Glomerular visceral epithelial cell (primary cell): Measurements from ENCODE around the gene SECTM1.
A peak's percentile ranks its signal among the peaks of the same experiment; 100 is the strongest.

Experiments used
- DNase-seq: peaks from one replicate; pipeline ENCODE4 v3.0.0-alpha.2; 2016; ENCODE audit errors: extremely low spot score

SECTM1 gene

DNA sequence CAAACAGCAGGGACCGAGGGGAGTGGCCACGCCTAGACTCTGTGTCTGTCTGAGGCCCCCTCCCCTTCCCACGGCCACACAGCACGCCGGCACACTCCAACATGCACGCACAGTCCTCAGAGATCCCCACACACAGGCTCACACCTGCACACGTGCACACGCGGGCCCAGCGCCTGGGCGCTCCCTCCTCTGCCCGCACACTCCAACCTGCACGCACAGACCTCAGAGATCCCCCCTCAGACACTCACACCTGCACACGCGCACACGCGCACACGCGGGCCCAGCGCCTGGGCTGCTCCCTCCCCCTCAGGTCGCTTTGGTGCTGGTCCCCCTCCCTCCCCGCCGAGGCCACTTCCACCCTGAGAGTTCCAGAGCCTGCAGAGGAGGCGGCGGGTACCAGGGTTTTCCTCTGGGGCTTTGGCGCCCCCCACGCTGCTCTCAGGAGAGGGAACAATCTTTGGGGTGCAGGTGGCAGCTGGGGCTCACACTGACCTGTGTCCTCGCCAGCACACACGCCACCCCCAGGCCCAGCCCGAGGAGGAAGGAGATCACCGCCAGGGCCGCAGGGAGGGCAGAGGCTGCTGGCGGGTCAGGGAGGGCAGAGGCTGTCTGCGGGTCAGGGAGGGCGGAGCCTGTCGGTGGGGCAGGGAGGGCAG, 17.7 kb downstream of the SECTM1 start:
- no peak for DNase-seq

DNA sequence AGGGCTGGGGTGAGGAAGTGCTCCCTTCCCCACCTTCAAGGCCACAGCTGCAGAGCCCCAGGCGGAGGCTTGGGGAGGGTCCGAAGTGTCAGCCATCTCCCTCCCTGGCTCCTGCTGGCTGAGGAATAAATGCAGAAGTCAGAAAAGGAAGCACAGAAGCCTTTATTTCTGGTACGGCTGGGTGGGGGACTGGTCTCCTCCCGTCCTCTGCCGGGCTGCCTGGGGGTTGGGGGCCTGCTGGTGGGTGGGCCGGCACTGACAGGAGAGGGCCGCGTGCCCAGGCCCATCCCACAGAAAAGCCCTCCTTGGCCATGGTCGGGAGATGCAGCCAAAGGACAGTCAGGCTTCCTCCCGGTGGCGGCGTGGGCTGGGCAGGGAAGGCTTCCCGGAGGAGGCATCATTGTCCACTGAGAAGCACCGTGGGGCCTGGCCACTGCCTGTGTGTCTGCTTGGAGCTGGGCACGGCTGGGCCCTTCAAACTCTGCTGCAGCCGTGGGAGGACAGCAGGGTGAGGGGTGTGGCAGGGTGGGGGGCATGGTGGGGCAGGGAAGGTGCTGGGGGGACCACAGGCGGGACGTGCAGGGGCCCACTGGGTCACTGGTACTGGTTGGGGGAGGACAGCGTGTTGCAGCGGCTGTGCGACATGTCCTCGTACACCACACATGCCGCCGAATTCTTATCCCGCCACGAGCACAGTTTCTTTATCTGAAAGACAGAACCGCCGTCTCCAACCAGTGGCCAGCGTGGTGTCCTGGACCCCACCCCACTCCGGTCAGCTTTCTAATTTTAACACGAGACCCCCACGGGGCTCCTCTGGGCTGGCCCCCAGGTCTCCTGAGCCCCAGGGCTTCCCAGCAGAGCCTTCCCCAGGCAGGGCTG, 18.6 kb downstream of the SECTM1 start:
- no peak for DNase-seq

DNA sequence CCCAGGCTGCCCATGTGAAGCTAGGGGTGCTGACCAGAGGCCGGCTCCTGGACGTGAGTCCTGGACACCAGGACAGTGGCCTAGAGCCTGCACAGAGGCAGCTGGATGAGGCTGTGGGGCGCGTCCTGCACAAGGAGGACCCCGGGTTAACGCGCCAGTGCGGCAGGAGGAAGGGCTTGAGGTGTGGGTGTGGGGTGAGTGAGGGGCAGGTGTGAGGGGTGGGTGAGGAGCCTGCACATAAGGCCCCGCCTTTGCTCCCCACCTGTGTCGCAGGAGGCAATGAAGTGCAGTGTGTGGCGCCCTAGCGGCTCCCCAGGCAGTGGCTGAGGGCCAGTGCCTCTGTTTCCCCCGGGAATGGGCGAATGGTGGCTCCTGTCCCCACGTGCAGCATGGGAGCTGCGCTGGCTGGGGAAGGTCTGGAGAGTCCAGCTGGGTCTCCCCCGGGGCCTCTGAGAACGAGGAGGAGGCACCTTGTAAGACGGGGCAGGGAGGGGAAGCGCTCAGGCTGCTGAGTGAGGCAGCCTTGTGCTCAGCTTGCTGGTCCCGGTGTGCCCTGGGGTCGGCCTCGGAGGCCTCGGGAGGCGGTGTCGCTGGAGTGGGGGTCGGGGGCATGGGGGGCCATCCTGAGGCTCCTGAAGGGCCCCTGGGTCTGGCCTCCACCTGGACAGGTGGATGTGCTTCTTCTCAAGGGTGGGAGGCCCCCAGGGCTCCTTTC, 19.4 kb downstream of the SECTM1 start:
- DNase-seq, result no peak

DNA sequence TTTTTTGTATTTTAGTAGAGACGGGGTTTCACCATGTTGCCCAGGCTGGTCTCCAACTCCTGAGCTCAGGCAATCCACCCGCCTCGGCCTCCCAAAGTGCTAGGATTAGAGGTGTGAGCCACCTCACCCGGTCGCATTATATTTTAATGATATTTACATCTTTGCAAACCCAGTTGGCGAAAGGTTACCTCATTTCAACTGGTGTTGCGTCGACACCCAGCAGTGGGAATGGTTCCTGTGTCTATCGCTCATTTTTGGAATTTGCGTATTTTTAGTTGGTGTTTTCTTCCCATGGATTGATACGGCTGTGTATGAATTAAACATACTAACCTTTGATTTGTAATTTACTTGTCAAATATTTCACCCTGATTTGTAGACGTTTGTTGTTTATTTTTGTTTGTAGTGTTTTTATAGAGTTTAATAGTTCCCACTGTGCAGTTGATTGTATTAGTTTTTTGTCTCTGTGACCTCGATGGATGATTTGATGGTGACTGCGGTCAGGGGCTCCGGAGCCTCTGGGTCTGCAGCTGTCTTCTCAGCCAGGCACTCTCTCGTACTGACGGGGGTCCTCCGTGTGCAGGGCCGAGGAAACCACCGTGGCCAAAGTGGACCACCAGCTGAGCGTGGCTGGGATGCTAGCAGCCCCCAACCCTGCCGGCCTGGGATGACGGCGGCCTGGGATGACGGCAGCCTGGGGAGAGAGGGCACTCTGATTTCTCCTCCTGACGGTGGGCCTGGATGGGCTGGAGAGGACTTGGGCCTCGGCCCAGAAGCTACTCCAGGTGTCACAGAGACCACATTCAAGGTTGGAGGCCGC, 20.2 kb downstream of the SECTM1 start:
- no peak for DNase-seq

DNA sequence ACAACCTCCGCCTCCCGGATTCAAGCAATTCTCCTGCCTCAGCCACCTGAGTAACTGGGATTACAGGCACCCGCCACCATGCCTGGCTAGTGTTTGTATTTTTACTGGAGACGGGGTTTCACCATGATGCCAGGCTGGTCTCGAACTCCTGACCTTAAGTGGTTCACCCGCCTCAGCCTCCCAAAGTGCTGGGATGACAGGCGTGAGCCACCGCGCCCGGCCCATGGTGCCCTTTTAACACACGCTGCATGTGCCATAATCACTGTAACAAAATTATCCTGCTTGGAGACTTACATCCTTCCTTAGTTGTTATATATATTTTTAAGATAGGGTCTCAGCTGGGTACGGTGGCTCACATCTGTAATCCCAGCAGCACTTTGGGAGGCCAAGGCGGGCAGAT, 21.6 kb downstream of the SECTM1 start:
- no peak for DNase-seq

DNA sequence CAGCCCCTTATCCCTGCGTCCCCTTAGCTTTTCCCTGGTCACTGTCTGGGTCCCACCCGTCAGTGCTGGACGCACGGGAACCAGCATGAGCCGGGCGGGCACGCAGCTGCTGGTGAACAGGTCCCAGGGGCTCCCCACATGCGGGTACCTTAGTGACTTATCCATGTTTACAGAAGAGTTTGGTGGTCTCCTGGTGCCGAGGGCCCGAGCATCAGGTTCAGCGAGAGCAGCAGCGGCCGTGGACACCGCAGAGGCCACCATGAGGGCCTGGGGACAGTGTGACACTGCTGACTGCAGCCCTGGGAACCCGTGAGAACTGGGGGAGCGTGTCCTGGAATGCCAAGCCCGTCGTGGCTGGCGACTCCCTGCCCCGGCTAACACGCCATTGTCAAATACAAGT, 22.7 kb downstream of the SECTM1 start:
- DNase-seq, result no peak

DNA sequence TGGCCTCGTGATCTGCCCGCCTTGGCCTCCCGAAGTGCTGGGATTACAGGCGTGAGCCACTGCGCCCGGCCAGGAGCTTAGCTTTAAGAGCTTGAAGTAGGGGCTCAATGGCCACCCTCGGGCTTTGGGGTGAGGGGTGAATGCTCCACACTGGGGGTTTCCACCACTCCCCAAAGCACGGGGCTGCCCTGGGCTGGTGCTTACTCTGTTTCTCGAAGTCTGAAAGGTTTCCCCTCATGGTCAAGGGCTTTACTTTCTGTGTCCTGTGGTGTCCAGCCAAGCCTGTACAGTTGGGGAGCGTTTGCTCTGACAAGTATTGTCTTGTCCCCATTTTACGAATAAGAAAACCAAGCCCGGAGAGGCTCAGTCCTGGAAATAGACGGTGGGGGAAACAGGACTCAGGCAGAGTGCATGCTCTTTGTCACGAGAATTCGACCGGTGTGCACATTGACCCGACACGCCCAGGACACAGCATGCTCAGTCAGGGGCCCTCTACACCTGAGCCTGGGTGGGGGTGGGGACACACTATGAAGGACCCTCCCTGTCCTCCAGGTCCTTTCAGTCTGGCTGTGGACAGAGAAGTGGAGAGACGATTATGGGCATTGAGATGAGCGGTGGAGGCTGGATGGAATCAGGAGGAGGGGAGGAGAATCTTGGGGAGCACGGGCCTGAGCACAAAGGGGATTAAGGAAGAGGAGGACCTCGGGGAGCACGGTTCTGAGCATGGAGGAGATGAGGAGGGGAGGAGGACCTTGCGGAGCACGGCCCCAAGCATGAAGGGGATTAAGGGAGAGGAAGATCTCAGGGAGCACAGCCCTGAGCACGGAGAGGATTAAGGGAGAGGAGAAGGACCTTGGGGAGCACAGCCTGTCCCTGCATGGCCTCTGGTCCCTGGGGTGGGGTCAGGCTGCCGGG, 23.7 kb downstream of the SECTM1 start:
- DNase-seq, result no peak

DNA sequence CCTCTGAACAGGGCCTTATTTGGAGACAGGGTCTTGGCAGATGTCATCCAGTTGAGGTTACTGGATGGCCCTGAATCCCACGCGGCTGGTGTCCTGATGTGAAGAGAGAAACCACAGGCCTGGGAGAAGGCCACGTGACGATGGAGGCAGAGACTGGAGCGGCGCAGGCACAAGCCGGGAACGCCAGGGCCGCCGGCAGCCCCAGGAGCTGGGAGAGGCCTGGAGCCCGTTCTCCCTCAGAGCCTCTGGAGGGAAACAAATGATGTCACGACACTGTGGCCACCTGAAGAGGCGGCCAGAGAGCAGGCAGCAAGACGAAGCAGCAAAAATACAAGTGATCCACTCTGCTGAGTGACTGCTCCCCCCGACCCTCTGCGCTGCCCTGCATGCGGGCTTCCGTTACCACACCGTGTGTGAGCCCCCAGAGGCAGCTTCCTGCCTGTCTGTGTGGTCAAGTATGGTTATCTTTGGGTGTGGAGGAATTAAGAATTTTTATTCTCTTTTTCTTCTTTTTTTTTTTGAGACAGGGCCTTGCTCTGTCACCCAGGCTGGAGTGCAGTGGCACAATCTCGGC, 27.8 kb downstream of the SECTM1 start:
- DNase-seq, result no peak

DNA sequence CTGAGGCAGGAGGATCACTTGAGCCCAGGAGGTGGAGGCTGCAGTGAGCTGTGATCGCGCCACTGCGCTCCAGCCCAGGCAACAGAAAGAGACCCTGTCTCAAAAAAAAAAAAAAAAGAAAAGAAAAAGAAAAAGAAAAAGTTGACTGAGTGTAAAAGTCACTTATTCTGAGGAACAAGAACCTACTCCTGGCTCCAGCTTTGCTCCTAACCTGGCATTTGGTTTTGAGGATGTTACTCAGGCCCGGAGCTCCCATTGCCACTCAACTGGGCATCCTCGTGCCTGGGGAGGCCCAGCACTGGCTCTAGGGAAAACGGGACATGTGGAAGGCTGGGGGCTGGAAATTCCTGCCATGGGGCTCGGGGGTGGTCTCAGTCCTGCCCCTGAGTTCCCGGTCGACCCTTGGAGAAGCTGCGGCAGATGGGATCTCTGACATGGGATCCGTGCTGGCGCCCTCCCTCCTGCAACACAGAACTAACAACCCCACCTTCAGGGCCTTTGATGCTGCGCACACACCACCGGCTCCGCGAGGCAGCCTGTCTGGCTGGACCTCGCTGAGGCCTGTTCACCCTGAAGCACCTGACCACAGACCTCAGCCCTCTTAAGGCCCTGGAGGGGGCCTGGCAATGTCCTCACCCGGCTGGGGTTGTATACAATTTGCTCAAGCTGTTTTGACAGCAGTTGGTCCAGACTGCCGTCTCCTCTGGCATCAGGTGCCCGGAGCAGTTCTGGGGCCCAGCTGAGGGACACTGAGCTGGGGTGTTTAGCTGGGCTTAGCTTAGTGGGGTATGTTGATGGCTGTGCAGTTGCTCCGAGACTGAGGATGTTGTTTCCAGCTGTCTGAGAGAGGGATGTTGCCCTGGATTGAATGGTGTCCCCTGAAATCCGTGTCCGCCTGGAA, 28.5 kb downstream of the SECTM1 start:
- no peak for DNase-seq

DNA sequence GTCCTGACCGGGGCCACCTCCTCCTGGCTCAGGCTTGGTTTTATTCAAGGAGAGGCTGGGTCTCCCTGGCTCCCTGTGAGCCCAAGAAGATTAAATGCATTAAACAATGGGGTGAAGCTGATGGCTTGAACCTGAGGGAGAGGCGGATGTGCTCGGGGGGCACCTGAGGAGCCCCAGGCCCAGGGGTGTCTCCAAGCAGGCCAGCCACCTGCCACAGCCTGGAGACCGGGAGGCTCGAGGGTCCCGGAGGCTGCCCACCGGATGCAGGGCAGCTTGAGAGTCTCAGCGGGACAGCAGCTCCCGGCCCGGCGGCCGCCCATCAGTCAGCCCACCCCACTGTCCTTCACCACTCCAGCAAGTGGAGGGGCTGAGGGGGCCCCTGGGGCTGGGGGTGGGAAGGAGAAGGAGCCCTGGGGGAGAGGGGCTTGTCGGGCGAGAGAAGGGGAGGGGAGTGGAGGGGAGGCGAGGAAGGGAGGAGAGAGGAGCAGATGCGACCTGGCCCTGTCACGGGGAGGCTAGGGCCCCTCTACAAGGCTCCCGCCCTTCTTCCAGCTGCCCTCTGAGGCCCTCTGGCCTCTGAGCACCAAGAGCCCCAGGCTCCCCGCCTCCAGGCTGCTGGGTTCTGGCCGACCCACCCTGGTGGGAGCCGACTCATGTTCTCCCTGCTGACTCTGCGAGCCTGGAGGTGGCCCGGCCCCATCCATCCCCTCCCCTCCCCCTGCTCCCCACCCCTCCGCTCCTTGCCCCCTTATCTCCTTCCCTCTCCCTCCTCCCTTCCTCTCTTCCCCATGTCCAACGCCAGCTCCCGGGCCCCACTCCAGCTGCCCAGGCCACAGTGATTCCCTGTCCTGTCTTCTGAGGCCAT, 29.4 kb downstream of the SECTM1 start:
- DNase-seq, result no peak

DNA sequence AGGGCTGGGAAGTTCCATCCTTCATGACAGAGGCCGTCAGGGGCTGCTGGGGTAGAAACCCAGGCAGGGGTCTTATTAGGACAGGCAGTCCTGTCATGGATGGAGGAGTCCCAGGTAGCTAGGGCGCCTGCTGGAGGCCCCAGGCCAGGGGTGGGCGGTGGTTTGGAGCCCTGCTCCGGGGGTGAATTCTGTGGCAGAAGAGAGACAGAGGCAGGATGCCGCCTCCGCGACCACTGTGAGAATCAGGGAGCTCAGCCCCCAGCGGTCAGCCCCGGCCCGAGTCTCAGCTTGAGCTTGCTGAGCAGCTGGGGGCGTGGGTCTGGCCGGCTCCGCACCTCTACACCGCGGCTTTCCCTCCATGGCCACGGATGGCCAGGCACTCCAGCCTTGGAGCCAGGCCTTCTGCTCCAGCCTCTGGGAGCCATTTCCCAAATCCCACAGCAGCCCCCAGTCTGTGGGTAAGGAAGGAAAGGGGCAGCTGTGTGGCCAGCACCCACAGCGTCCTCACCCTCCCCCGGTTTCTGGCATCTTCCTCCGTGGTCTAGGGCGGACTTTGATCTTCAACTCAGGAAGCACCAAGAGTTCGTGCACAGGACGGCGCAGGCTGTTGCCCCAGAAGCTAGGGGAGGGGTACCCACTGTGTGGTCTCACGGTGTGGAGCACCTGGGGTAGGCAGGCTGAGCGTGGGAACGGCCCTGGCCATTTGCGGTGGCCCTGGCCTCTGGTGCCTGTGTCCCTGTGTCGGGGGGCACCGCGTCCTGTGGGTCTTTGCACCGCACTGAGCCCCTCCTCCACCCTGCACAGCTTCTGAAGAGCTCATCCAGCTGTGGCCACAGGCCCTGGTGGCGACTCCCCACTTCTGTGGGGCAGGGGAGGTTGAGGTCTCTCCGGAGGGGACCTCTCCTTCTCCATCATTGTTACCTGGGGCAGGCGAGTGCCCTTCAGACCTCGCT, 30.3 kb downstream of the SECTM1 start:
- DNase-seq, result no peak

DNA sequence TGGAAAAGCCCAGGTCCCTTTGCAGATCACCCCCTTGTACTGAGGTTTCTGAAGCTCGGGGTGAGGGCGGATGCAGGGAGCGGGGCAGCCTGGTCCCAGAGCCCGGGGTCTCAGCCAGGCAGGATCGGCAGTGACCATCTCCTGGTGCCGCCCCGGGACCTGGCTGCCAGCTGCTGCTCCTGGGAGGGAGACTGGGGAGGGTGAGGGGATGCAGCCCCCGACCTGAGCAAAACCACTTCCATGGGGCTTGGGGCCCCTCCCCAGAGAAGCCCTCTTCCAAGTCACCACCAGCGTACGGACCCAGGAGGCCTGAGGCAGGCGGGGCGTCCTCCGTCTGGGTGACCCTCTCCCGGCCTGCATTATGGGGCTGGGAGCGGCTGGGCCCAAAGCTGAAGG, 31.0 kb downstream of the SECTM1 start:
- no peak for DNase-seq

DNA sequence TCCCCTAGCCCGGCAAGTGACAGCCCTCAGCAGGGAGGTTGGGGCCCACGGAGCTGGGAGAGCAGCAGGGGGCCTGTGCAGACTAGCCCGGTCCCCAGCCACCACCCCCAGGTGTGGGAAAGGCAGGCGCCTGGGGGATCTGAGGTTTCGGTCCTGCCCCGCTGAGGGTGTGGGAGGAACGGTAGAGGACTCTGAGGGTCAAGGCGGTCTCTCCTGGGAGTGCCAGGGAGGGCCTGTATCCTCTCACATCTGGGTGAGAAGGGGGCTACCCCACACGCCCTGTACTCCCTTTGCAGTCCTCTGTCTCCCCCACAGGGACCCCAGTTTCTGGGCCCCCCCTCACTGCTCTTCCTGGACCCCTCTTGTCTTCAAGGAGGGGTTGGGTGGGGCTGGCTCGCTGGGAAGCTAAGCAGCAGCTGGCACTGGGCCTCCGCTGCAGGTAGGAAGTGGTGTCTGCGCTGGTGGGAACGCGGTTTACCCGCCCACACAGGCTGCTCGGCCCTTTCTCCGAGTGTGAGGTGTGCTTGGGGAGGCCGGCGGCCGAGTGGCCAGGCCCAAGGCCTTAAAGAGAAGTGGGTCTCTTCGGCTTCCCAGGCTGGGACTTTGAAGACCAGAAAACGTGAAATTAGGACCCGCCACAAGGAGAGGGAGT, 31.5 kb downstream of the SECTM1 start:
- DNase-seq, result no peak

DNA sequence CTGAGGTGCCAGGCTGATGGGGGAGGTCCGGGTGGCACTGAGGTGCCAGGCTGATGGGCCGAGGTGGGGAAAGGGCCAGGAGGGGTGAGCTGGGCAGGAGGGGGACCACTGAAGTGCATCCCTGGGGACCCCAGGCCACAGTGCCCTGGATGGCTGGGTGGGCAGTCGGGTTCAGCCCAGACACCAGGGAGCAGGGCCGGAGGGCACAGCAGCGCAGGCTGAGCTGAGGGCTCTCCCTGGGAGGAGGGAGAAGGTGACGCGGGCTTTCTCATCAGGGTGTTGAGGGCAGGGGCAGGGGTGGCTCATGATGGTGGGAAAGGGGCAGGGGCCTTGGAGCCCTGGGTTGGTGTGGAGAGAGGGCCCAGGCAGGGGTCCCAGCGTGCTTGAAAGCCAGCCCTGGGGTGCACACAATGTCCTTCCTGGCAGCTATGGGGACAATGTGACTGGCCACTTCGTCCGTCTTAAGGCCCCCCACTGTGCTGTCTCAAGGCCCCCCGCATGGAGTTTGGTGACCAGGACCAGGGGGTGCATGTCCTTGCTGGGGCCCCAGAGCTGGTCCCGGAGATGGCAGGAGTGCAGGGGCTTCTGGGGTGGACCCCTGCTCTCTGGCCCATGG, 32.2 kb downstream of the SECTM1 start:
- no peak for DNase-seq

DNA sequence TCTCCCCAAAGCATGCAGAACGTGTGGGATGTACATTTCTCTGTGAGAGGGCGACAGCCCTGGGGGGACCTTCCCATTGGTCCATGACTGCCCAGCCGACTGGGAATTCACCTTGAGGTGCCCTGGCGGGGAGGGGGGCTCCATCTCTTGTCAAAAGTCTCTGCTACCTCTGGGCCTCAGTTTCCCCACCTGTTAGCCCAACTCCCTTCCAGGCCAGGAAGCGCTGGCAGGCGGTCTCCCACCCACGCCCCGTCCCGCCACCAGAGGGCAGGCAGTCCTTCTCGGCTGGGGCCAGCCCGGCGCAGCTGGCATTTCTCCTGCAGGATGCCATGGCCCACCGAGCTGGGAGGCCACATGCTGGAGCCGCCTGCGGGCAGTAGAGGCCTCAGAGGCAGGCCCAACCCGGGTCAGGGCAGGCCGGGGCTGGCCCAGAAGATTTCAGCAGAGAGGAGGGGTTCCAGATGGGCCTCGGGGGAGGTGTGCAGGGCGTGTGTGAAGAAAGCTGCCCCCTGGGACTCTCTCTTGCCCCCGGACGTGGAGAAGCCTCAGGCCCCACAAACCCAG, 32.8 kb downstream of the SECTM1 start:
- DNase-seq, result peak; percentile 62

DNA sequence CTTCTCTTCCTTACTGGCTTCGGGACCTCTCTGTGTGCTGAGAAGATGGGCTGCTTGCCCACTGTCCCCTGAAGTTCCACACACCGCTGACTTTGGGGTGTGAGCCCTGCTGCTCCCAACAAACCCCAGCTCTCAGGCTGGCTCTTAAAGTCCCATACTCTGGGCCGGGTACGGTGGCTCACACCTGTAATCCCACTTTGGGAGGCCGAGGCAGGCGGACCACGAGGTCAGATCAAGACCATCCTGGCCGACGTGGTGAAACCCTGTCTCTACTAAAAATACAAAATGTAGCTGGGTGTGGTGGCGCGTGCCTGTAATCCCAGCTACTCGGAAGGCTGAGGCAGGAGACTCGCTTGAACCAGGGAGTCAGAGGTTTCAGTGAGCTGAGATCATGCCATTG, 33.3 kb downstream of the SECTM1 start:
- DNase-seq, result no peak
